Hematopoietic multipotent progenitor cell treated with erythropoietin and hydrocortisone succinate and interleukin-3 and kit ligand, for 6 days (in vitro differentiated cells): ENCODE data around the gene ABHD4.
A peak's percentile ranks its signal among the peaks of the same experiment; 100 is the strongest.
"Not testable (repeated sequence)": the region's sequence is repeated elsewhere in the genome, so short reads cannot be mapped to it uniquely, and the experiment has no call there.

Source experiments
- DNase-seq: peaks from one replicate; pipeline ENCODE4 v3.0.0-alpha.2; 2015

The ABHD4 gene

DNA sequence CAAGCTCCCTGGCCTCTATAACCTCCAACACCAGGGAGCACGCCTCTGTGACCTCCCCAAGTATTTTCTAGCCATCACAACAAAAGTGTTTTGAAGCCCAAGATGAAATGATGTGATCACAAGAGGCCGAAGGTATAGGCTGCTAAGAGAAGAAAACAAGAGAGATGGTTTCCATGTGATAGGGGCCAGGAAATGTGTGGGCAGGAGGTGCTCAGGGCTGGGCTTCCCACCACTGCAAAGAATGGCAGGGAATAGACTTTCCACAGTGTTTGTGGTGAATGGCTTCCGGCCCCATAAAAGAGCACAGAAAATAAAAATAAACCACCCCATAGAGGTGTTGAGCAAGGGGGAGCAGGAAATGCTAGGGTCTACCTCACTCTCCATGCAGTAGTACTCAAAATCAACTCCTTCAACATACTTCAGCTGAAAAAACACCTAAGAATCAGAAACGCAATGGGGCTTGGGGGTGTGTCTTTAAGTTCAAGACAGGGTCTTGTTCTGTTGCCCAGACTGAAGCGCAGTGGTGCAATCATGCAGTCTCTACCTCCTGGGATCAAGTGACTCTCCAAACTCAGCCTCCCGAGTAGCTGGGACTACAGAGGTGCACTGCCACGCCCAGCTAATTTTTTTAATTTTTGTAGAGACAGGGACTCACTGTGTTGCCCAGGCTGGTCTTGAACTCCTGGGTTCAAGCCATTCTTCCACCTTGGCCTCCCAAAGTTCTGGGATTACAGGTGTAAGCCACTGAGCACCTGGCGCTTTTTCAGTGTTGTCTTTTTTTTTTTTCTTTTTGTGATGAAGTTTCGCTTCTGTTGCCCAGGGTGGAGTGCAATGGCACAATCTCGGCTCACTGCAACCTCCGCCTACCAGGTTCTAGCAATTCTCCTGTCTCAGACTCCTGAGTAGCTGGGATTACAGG is 36.2 kb upstream of the ABHD4 start:
- peak; percentile 69 for DNase-seq

DNA sequence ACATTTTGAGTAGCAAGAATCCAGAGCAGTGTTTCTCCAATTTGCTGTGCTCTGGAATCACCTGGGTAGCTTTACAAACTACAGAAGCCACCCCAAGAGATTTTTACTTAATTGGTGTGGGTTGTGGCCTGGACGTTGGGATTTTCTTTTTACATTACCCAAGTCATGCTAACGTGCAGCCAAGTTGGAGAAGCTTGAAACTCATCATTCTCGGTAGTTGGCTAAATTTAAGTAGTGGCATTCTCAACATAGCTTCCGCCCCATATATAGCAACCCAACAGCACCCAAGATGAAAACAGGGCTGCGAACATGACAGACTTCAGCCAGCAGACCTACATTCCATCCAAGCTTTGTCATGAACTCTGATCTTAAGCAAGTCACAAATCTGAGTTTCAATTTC is 34.1 kb upstream of the ABHD4 start:
- DNase-seq = no peak

DNA sequence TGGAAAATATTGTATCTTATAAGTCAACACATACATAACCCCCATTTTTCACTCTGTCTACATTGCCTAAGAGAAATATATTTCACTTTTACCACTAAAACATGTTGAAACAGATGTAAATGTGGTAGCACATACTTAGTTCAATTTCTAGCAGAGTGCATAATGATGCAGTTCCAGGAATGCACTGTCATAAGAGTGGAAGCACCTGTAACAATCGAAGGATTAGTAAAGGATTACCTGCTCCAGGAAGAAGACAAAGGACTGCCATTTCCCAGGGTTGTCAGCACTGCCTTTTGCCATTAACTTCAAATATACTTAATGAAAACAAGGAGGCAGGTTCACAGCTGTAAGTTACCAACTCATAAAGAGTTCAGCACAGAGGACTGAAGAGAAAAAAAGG is 33.6 kb upstream of the ABHD4 start:
- DNase-seq = no peak

DNA sequence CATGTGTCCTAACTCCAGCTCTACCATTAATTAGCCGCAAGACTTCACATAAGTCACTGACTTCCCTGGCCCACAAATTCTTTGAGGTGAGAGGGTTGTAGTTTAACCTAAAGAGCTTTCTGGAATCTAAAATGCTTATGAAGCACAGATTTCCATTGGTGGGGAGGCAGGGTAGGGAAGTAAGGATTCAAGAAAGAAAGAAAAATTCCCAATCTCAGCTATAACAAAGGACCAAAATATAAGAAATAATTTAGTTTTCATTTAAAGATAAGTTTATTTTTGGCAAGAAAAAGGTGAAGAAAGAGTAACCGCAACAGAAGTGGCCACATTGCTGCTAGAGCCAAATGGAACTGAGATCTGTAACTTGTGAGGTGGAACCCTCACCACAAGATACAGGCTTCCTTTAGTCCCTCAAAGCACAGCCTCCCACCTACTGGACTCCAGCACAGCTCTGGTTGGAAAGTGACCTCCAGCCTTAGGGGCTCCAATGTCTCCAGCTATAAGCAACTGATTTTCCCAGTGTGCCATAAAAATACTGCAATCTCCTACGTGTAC is 32.6 kb upstream of the ABHD4 start:
- no peak for DNase-seq

DNA sequence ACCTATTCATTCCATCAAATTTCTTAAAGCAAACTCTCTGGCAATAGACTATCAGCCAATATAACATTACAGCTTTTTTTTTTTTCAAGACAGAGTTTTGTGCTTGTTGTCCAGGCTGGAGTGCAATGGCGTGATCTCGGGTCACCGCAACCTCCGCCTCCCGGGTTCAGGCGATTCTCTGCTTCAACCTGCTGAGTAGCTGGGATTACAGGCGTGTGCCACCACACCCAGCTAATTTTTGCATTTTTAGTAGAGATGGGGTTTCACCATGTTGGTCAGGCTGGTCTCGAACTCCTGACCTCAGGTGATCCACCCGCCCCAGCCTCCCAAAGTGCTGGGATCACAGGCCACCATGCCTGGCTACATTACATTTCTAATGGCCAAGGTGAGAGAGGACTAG is 31.8 kb upstream of the ABHD4 start:
- not testable (repeated sequence) for DNase-seq

DNA sequence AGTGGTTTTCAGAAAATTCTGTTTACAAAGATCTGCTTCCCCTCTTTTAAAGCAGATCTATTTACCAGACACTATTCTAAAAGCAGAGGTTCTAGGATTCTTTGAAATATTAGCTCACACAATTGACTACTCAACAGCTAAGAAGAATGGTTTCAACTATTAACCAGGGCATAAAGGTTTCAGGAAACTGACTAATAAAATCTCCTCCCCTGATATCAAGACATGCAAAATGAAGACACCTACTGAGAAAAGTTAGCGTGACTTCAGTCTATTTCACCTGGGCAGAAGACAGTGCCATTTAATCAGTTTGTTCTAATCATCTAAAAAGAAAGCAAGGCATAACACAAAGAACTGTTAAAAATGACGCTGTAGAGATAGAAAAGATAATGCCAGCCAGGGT is 31.3 kb upstream of the ABHD4 start:
- DNase-seq = no peak

DNA sequence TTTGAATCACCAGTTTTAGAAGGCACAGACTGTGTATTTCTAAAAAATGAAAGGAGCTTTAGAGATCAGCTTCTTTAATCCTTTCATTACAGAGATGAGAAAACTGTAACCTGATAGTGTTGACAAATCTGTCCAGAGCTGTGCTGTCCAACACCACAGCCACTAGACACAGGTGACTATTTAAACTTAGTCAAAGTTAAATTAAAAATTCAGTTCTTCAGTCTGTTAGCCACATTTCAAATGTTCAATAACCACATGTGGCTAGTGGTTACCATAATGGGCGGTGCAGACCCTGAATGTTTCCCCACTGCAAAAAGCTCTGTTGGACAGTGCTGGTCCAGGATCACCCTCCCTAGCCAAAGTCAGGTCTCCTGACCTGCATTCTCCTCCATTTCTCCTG is 30.7 kb upstream of the ABHD4 start:
- DNase-seq = no peak

DNA sequence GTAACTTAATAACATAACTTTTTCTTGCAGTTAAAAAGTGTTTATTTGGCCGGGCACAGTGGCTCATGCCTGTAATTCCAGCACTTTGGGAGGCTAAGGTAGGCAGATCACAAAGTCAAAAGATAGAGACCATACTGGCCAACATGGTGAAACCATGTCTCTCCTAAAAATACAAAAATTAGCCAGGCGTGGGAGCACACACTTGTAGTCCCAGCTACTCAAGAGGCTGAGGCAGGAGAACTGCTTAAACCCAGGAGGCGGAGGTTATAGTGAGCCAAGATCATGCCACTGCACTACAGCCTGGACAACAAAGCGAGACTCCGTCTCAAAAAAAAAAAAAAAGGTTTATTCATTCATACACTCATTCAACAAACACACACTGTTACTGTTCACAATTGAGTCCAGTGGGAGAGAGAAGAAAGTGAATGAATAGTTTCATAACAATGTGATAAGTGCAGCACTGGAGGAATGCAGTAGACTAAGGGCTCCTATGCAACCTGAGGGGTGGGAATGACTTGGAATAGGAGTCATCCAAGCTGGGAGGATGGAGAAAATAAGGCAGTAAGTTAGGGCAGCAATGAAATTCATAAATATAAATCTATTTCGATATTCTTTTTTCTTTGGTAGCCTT is 28.9 kb upstream of the ABHD4 start:
- DNase-seq = no peak

DNA sequence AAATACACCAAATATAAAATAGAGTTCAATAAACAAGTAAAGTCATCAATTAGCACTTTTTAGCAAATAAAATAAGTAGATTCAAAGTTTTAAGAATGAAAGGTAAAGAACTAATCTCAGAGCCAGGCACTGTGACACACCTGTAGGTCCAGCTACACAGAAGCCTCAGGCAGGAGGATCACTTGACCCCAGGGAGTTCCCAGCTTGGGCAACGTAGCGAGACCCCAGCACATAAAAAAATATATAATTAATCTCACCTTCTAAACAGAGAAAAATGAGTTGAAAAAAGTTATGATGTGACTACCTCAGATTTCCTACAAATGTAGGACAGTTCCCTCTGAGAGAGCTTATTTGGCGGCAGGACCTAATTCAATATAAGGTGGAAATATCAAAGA is 28.4 kb upstream of the ABHD4 start:
- DNase-seq = no peak

DNA sequence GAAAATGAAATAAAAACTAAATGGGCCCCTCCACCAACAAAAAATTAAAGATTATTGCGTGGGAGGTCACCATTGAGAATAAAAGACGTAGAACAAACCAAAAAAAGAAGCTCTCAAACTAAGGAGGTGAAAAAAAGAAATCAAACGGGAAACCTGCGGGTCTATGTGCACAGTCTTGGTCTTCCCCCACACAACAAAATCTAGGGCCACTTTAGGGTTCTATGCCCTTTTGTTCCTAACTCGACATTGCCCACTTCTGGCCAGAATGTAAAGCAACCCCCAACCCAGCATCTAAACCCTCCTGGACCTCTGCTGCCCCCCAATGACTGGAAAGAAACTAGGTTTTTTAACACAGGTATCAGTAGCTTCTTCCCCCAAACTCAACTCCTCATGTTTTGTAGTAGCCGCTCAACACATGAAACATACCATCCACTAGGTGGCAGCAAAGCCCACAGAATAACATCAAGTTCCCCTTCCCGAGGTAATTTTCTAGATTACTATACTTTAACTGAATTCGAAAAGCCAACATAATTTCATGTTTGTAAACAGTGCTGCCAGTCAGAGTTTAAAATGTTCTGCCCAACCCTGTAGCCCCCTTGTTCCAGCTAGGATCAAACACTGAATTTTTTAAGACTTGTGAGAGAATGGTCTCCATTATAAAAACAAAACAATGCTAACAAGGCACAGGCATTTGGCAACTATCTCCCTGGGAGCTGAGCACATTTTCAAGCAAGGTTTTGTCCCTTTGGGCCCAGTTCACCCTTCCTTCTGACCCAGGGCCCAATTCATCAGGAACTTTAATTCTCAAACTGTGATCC is 27.8 kb upstream of the ABHD4 start:
- DNase-seq = peak; percentile 97

DNA sequence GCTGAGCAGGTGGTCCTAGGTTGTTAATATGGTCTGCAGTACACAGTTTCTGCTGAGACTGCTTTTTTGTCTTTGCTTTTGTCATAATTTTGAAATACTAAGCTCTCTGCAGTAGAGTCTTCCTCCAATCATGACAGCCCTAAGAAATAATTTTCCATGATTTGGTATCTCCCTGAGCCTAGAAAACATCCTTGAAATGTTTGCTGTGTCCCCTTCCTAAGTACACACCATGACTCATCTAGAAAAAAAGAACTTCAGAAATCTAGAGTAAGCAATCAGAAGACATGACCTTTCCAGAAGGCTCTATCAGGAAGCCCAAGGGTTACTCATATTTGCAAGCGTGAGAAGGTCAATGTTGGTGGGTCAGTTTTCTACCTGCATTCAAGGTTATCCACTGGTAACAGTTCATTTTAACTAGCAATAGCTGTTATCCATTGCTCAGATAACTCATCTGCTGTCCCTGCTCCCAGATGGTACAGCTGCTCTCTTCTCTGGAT is 25.5 kb upstream of the ABHD4 start:
- no peak for DNase-seq

DNA sequence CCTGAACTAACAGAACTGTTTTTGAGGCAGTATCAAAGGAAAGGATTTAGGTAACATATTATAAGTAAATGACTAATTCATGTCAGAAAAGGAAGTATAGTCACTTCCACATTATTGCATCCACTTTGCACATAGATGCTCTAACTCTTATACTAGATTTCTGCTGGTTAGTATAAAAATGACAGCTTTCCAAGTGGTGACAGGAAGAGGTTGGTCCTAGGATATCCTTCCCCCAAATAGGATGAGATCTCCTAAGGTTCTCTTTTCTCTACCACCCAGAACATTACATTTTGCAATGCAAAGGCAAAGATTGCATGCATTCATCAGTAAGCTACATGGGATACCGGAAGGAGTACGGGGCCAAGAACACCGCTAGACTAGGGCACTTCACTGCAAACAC is 24.3 kb upstream of the ABHD4 start:
- DNase-seq = no peak

DNA sequence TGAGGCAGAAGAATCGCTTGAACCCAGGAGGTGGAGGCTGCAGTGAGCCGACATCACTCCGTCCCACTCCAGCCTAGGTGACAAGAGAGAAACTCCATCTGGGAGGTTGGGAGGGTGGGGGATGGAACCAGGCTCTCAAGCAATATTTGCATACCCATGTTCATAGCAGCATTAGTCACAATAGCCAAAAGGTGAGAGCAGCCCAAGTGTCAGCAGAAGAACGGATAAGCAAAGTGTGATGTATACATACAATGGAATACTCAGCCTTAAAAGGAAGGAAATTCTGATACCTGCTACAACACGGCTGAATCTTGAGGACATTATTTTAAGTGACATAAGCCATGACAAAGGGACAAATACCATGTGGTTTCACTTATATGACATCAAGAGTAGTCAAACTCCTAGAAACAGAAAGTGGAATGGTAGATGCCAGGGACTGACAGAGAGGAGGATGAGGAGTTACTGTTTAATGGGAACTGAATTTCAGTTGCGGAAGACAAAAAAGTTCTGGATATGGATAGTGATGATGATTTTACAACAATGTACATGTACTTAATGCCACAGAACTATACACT is 20.7 kb upstream of the ABHD4 start:
- no peak for DNase-seq

DNA sequence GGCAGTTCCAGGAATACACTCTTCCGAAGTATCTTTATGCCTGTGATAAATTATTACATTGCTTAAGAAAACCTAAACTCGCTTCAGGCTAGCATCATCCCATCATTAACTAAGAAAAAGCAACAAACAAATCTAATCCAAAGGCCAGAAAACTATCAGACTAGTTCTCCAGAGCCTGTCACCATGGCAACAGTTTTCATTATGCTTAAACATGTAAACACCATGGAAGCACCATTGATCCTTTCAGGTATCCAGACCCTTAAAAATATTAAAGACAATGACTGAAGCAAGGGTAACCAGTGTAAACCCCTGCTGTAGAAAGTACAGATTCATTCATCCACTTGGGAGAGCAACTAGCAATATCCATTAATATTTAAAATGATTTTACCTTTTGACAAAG is 18.9 kb upstream of the ABHD4 start:
- DNase-seq = no peak

DNA sequence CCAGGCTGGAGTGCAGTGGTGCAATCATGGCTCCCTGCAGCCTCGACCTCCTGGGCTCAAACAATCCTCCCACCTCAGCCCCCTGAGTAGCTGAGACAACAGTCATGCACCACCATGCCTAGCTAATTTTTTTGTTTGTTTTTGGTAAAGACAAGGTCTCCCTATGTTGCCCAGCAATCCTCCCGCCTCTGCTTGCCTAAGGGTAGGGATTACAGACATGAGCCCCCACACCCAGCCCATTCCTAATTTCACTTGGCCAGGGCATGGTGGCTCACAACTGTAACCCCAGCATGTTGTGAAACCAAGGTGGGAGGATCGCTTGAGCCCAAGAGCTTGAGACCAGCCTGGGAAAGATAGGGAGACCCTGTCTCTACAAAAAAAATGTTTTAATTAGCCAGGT is 18.2 kb upstream of the ABHD4 start:
- DNase-seq = no peak

DNA sequence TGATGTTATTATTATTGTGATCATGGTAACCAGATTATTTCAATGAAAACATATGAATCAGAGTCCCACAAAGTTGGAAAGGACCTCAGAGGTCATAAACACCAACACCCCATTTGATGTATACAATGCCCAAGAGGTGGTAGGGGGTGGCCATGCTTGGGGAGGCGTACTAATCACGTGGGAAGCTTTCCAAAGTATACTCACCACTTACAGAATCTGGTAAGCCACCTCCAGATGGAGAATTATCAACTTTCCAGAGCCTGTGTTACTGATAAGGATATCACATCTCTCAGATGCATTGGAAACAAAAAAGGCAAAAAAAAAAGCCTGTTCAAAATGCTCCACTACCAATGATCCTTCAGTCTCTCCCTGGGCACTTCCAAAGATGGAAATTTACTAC is 17.5 kb upstream of the ABHD4 start:
- DNase-seq = no peak

DNA sequence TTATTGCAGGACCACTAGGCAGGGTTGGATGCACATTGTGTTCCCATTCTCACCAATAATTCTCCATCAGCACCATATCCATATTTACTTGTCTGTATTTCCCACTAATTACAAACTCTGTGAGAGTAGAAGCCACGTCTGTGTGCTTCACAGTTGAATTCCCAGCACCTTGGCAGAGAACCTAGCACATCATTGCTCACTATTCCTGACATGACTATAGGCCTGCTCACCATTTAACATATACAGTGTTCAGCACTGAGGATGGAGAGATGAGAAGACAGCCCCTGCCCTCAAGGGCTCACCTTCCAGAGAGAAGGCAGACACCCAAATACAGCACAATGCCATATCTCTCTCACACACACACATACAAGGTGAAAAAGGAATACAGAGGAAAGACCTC is 14.1 kb upstream of the ABHD4 start:
- DNase-seq = no peak

DNA sequence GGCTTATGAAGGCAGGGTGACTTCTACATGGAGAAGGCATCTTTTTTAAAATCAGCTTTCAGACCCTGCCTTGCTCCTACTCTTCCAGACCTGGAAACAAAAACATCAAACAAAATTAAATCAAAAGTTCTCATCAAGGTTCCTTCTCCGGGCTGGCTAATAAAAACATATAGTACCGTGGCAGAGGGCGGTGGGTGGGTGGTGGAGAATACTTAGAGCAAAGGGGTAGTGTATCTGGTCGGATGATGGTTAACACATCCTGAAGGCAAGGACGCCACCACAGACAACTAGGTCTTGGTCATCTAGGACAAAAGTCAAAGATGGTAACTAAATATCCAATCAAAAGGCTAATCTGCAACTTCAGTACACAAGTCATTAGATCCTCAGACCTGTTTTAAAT is 10.9 kb upstream of the ABHD4 start:
- no peak for DNase-seq

DNA sequence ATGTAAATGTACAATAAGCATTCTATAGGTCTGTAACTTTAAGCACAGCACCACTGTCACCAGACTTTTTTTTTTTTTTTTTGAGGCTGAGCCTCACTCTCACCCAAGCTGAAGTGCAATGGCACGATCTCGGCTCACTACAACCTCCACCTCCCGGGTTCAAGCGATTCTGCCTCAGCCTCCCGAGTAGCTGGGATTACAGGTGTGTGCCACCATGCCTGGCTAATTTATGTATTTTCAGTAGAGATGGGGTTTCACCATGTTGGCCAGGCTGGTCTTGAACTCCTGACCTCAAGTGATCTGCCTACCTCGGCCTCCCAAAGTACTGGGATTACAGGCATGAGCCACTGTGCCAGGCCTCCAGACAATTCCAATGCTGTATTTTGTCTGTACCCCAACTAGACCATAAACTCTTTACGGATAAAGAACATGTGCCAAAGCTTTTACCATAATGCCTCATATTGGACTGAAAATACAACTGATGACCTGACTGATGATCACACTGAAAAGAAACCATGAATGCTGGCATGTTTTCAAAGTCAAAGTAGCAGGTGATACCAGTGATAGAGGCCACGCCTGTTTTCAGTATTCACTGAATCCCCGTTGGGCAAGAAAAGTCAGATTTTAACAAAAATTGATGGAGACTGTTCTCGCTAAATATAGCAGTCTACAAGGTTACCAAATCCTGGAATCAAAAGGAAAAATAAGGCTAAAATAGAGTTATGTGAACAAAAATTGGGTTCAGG is 10.2 kb upstream of the ABHD4 start:
- peak; percentile 80 for DNase-seq

DNA sequence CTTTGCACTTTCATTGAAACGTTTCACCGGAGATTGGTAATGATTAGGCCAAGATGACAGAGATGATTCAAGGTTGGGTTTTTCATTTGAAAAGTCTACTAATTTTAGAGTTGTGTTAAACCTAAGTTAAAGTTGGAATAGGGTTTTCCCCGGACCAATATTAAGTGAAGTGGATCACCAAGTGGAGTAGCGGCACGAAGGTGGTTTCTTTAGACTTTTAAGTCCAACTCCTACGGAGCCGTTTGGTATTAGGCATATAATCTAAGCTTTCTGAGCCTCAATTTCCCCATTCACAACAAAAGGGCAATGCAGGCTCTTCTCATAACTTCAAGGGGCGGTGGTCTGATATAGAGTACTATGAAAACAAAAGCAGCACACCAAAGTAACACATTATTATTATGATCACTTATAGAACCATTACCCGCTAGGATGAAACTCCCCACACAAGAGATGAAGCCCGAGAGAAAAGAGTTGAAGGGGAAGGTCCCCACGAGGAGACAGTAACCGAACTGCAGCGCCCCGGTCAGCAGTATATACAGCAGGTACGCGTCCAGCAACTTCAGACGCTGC is 9.5 kb upstream of the ABHD4 start:
- no peak for DNase-seq

DNA sequence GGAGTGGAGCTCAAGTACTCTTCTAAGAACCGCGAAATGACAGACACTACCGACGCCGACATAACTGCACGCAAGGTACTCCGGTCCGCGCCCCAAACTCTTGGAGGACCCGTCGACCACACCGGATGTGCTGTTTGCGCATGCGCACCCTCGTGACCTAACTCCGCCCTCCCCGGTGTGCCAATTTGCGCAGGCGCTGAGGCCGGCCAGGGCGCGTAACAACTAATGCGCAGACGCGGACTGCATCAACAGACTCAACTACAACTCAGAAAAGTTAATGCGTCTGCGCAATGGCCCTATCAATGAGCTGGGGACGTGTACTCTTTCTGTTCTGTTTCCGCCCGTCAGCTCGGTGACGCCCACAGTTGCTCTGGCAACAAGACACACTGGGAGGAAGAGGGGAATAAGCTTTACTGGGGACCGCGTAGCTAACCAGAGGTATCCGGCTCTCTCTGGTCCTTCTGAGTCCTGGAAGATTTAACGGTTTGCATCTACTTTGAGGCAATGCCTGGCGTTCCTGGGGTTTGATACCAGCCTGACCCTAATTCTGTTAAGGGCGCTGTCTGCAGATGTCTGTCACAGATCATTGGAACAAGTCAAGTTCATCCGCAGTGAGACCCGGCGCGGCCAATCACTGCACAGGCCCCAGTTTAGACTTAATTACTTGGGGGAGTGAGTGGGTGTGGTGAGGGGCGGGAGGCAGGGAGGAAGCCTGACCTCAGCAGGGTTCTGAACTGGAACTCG is 8.8 kb upstream of the ABHD4 start, which contains the start of gene DAD1:
Gene DAD1 (minus strand): TSS at position 129 of the 744 bp plus-strand sequence. CDS start 67 bp downstream, at position 62.
- DNase-seq = peak; percentile 100
